PFSK-1 (cell line): Measurements from ENCODE around the gene MR1.

Experiments
- FOXP2 ChIP-seq: optimal IDR thresholded peaks from 2 replicates; pipeline ENCODE3; 2011; ENCODE audit warnings: borderline replicate concordance, control low read depth, inconsistent platforms; ENCODE audit not compliant: insufficient read depth; ENCODE audit errors: extremely low read length, extremely low read depth
- POLR2AphosphoS5 ChIP-seq: IDR thresholded peaks from 2 replicates; pipeline ENCODE4 v1.6.1; 2012; ENCODE audit warnings: low read depth, mild to moderate bottlenecking, control low read depth, low read length, moderate library complexity
- SIN3A ChIP-seq: IDR thresholded peaks from 2 replicates; pipeline ENCODE4 v1.6.1; 2012; ENCODE audit warnings: mild to moderate bottlenecking, low read length, moderate library complexity, borderline replicate concordance; ENCODE audit not compliant: insufficient read depth
- TAF1 ChIP-seq: IDR thresholded peaks from 2 replicates; pipeline ENCODE4 v1.6.1; 2012; ENCODE audit warnings: low read length, control low read depth, borderline replicate concordance; ENCODE audit not compliant: insufficient read depth
- TF ChIP-seq, protein P1 (sequence below), 2 experiments: IDR thresholded peaks; 2 replicates each; pipeline versions ENCODE4 v1.6.1 to v1.8.0; 2011 to 2012; ENCODE audit warnings: low read depth in 2 of 2, low read length in 2 of 2, control low read depth in 1 of 2, inconsistent platforms in 1 of 2, mild to moderate bottlenecking in 1 of 2, moderate library complexity in 1 of 2; ENCODE audit not compliant: insufficient read depth in 1 of 2

Gene MR1

DNA sequence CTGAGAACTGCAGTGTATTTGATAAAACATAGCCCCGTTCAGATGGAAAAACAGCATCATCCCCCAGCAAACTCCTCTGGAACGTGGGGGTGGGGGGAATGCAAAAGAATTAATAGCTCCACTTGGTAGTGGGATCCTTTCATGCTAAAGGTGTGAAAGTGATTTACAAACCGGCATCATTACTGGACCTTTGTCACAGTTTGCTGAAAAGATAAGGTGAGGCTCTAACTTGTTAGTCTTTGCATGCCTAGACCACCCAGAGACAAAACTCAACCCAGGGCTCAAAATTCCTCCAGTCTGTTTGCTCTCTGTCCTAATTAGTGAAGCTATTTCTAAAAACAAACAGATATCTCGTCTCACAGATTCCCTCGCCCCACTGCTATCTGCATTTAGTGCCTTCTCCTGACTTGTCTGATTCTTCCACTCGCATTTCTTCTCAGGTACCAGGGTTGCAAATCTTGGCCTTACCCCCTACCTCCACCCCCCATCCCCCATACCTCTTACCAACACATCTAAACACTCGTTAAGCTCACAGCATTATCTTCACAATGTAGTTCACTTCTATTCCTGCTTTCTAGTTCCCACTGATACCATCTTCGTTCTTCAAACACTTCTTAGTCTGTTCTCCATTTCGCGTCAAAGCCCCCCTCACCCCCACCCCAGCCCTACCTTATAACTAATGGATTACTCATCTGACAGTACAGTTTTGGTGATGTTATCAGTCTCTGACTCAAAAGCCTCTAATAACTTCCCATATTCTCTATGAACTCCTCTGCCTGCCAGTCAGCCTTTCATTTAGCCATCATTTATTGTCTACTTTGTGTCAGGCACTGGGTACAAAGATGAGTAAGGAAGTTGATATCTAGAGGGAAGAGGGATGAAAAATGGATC is 66.5 kb downstream of the MR1 start:
- no peak for TF ChIP-seq POLR2AphosphoS5
- no peak; the same call in 1 of the 2 replicates for TF ChIP-seq SIN3A
- no peak for TF ChIP-seq TAF1

DNA sequence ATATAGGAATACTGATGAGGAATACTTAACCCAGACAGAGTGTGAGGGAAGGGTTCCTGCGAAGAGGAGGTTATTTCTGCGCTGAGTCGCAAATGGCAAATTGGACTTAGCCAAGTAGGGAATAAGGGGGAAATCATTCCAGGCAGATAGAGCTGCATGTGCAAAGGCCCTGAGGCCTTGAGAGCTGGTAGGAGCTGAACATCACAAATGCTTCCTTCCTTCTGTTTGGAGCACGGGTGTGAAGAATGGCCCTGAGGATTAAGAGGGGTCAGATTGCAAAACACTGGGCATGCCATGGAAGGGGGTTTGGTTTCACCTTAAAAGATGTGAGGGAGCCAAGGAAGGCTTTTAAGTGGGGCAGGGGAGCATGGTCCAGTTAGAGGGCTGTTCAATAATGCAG is 67.2 kb downstream of the MR1 start:
- TF ChIP-seq, protein P1, sequence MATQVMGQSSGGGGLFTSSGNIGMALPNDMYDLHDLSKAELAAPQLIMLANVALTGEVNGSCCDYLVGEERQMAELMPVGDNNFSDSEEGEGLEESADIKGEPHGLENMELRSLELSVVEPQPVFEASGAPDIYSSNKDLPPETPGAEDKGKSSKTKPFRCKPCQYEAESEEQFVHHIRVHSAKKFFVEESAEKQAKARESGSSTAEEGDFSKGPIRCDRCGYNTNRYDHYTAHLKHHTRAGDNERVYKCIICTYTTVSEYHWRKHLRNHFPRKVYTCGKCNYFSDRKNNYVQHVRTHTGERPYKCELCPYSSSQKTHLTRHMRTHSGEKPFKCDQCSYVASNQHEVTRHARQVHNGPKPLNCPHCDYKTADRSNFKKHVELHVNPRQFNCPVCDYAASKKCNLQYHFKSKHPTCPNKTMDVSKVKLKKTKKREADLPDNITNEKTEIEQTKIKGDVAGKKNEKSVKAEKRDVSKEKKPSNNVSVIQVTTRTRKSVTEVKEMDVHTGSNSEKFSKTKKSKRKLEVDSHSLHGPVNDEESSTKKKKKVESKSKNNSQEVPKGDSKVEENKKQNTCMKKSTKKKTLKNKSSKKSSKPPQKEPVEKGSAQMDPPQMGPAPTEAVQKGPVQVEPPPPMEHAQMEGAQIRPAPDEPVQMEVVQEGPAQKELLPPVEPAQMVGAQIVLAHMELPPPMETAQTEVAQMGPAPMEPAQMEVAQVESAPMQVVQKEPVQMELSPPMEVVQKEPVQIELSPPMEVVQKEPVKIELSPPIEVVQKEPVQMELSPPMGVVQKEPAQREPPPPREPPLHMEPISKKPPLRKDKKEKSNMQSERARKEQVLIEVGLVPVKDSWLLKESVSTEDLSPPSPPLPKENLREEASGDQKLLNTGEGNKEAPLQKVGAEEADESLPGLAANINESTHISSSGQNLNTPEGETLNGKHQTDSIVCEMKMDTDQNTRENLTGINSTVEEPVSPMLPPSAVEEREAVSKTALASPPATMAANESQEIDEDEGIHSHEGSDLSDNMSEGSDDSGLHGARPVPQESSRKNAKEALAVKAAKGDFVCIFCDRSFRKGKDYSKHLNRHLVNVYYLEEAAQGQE (IDR thresholded peaks at IDR 0.05; ENCODE audit: insufficient read depth in 1 of 2, low read depth in 2 of 2, low read length in 2 of 2): no peak
- no peak for TF ChIP-seq SIN3A
- no peak for TF ChIP-seq POLR2AphosphoS5
- TF ChIP-seq FOXP2: no peak
- TF ChIP-seq TAF1: no peak

DNA sequence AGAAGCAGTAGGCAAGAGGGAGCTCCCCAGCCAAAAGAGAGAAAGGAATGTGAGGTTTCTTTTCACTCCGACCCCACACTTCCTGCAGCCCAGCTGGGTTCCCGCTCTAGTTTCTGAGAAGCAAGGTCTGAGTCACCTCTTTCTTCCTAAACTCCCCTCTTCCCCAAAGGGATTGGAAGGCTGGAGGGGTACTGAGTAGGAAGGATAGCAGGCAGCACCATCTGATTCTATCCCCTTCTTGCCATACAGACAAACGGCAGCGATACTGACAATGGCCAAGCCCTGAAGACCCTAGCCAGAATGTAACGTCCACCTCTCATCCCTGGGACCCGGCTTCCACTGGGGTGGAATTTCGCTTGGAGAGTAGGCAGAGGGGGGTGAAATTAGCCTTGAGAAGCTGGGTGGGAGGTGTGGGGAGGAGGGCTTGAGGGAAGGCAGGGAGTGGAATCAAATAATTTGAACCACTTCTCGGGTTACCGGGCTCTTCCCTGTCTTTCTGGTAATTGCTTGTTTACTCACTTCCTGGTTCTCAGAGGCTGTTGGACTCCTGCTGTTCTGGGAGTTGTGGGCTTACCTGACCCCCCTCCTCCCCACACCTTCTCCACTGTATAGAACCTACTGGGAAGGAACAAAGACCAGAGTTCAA is 67.9 kb downstream of the MR1 start:
- TF ChIP-seq FOXP2 (peak; percentile 48), TAF1 (no peak)

DNA sequence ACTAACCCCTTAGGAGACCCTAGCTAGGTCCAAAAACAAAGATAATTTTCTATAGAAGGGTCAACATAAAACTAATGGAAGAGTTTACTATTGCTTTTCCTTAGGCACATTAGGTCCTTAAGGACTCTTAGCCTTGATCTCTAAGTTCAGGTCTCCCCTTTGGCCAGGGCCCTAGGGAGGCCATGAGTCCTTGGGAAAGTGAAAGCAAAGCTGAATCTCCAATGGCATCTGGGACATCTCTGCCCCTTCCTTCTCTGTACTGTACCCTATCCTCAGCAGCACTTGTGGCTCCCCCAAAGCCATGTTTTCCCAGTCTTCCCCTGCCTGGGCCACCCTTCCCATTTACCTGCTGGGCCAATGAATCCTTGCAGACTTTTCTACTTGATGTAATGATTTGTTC is 69.1 kb downstream of the MR1 start:
- TF ChIP-seq, protein P1 (IDR thresholded peaks at IDR 0.05; ENCODE audit: insufficient read depth in 1 of 2, low read depth in 2 of 2, low read length in 2 of 2): no peak
- no peak for TF ChIP-seq TAF1
- no peak for TF ChIP-seq POLR2AphosphoS5
- no peak for TF ChIP-seq SIN3A
- TF ChIP-seq FOXP2: no peak

DNA sequence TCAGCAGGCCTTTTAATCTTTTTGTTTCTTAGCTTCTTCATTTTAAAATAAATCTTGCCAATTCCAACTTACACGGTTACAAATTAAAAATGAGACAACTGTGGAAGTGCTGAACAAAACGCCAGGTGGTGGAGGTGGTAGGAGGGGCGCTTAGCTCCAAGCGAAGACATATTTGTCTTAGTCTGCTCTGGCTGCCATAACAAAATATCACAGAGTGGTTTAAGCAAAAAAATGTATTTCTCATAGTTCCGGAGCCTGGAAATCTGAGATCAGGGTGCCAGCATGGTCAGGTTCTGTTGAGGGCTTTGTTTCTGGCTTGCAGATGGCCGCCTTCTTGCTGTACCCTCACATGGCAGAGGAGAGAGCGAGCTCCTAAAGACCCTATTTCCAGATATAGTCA is 69.6 kb downstream of the MR1 start:
- TF ChIP-seq POLR2AphosphoS5 (no peak), FOXP2 (no peak), TAF1 (no peak), SIN3A (no peak)
- TF ChIP-seq, protein P1 (IDR thresholded peaks at IDR 0.05; ENCODE audit: insufficient read depth in 1 of 2, low read depth in 2 of 2, low read length in 2 of 2): no peak
